Prostate gland (tissue), 2 donors: ENCODE data around the gene GPR26. TPM values are rescaled to one million over a fixed set of nuclear protein-coding genes. Genes with fewer than 3 reads are reported as not detected.

Experiments used
- DNase-seq: peaks from one replicate; pipeline ENCODE4 v3.0.0-alpha.2; 2019; ENCODE audit warnings: low spot score
- H3K27ac ChIP-seq, 2 donors: fragments of 200-600 bp; sonication (generic); 2 replicates each; pipeline ENCODE4 v1.5.1; 2017 to 2019
- H3K27me3 ChIP-seq: fragments of 200-600 bp; sonication (generic); replicated peaks from 2 replicates; pipeline ENCODE4 v1.5.1; 2019; ENCODE audit not compliant: insufficient read depth
- H3K36me3 ChIP-seq, 2 donors: fragments of 200-600 bp; sonication (generic); 1 replicate in 1 of 2; 2 replicates in 1 of 2; pipeline versions ENCODE4 v1.5.1 to v1.8.1; 2017 to 2019
- H3K4me1 ChIP-seq: fragments of 200-600 bp; sonication (generic); replicated peaks from 2 replicates; pipeline ENCODE4 v1.5.1; 2019
- H3K4me3 ChIP-seq, 2 donors: fragments of 200-600 bp; sonication (generic); 2 replicates each; pipeline ENCODE4 v1.5.1; 2017 to 2019
- H3K9me3 ChIP-seq: fragments of 200-600 bp; sonication (generic); 2 replicates; pipeline ENCODE4 v1.5.1; 2017
- CTCF ChIP-seq, 4 experiments: fragments of 200-600 bp in 2 of 4; fragments of 450-650 bp in 2 of 4; sonication (generic) in 2 of 4; IDR thresholded peaks; 1 replicate in 3 of 4; 2 replicates in 1 of 4; pipeline ENCODE4 v1.5.1; 2016 to 2019; ENCODE audit warnings: antibody characterized with exemption in 4 of 4, mild to moderate bottlenecking in 2 of 4, moderate library complexity in 2 of 4
- POLR2A ChIP-seq: fragments of 450-650 bp; IDR thresholded peaks from one replicate; pipeline ENCODE4 v1.6.1; 2016; ENCODE audit warnings: antibody characterized with exemption, mild to moderate bottlenecking
- POLR2AphosphoS5 ChIP-seq: sonication (generic); formaldehyde crosslinking; IDR thresholded peaks from one replicate; pipeline ENCODE4 v1.6.1; 2017; ENCODE audit warnings: antibody characterized with exemption
- WGBS: methylation state at CpG from one replicate; pipeline ENCODE4 v1.1.5; 2018; 5-methylcytosine and 5-hydroxymethylcytosine counted together
- intact Hi-C: fragments of 100-400 bp; cut with DNase I; formaldehyde crosslinking; loops from one replicate; pipeline ENCODE4 v1.14.2; 2022
- total RNA-seq, 2 donors: library from RNA; depleted of rRNA; stranded (reverse); fragments of >200 nt; gene quantifications; one replicate each; pipeline ENCODE4 v1.1.0, GENCODE V29; 2016

The GPR26 gene
- total RNA-seq, 2 donors from 2014 or later: 0.23 TPM; not detected in 1

GRCh38 chr10:123651421-123652047, 14.6 kb upstream of the GPR26 start:
- Histone ChIP-seq H3K4me1 (no peaks in the 10 kb centered on the region), H3K27ac (no peak overlapping the region), H3K36me3 (no peaks in the 10 kb centered on the region), H3K9me3 (no peaks in the 10 kb centered on the region), H3K27me3 (no peaks in the 10 kb centered on the region), H3K4me3 (no peak overlapping the region)
- WGBS: 65% methylated on average over 6 of the region's 6 CpGs
- TF ChIP-seq POLR2AphosphoS5 (no peak), CTCF (IDR thresholded peaks at IDR 0.05) (no peak), POLR2A (no peak)
- no peak for DNase-seq
- intact Hi-C loops: no loop called here

GRCh38 chr10:123655751-123656150, 10.4 kb upstream of the GPR26 start:
- Histone ChIP-seq H3K27me3 (no peaks in the 10 kb centered on the region), H3K9me3 (no peaks in the 10 kb centered on the region), H3K27ac (no peak overlapping the region), H3K4me3 (no peak overlapping the region), H3K4me1 (no peaks in the 10 kb centered on the region), H3K36me3 (no peaks in the 10 kb centered on the region)
- WGBS: 17% methylated on average over 2 of the region's 2 CpGs
- no peak for DNase-seq
- intact Hi-C loops: no loop called here
- no peak for TF ChIP-seq POLR2AphosphoS5
- TF ChIP-seq POLR2A: no peak
- TF ChIP-seq CTCF (IDR thresholded peaks at IDR 0.05): no peak

GRCh38 chr10:123663522-123663921, 2.6 kb upstream of the GPR26 start:
- intact Hi-C loops: no loop called here
- Histone ChIP-seq H3K4me3 (no peak overlapping the region), H3K36me3 (no peaks in the 10 kb centered on the region), H3K27ac (no peak overlapping the region), H3K9me3 (no peaks in the 10 kb centered on the region), H3K4me1 (no peaks in the 10 kb centered on the region), H3K27me3 (peaks cover 8% of the 10 kb centered on the region)
- TF ChIP-seq POLR2A: no peak
- DNase-seq: no peak
- WGBS: 16% methylated on average over 3 of the region's 3 CpGs

GRCh38 chr10:123665491-123666286, 466 bp upstream of the GPR26 start:
- Histone ChIP-seq H3K4me3 (no peak overlapping the region), H3K27ac (no peak overlapping the region), H3K36me3 (no peaks in the 10 kb centered on the region), H3K4me1 (no peaks in the 10 kb centered on the region), H3K9me3 (no peaks in the 10 kb centered on the region), H3K27me3 (peaks cover 12% of the 10 kb centered on the region)
- WGBS: 5% methylated on average over 47 of the region's 47 CpGs
- TF ChIP-seq POLR2AphosphoS5 (no peak), POLR2A (no peak), CTCF (IDR thresholded peaks at IDR 0.05) (no peak)
- intact Hi-C loops: no loop called here
- DNase-seq: no peak

GRCh38 chr10:123669886-123670285, 3.7 kb downstream of the GPR26 start:
- TF ChIP-seq POLR2AphosphoS5: no peak
- no peak for TF ChIP-seq POLR2A
- TF ChIP-seq CTCF (IDR thresholded peaks at IDR 0.05): no peak
- Histone ChIP-seq H3K4me1 (no peaks in the 10 kb centered on the region), H3K36me3 (no peaks in the 10 kb centered on the region), H3K9me3 (no peaks in the 10 kb centered on the region), H3K27ac (no peak overlapping the region), H3K4me3 (no peak overlapping the region), H3K27me3 (peaks cover 11% of the 10 kb centered on the region)
- DNase-seq: no peak
- intact Hi-C loops: no loop called here
